Smooth muscle cell (in vitro differentiated cells): ENCODE results near the gene IZUMO1. TPM values are rescaled to one million over a fixed set of nuclear protein-coding genes. Genes with fewer than 3 reads are reported as not detected.
A peak's percentile ranks its signal among the peaks of the same experiment; 100 is the strongest.

ENCODE experiments used
- DNase-seq: peaks from one replicate; lab custom pipeline; 2025; ENCODE audit not compliant: unreplicated experiment; lab: John Stamatoyannopoulos, UW
- H2AFZ ChIP-seq: fragments of 200-600 bp; sonication (generic); 2 replicates; pipeline ENCODE4 v1.6.0; 2016; ENCODE audit warnings: antibody characterized with exemption, low read depth, mild to moderate bottlenecking
- H3F3A ChIP-seq: fragments of 200-600 bp; sonication (generic); 2 replicates; pipeline ENCODE4 v1.6.0; 2017; ENCODE audit warnings: antibody characterized with exemption, low read depth
- H3K27ac ChIP-seq: fragments of 200-600 bp; sonication (generic); 2 replicates; pipeline ENCODE4 v1.5.1; 2016; ENCODE audit warnings: low read depth, mild to moderate bottlenecking
- H3K27me3 ChIP-seq: fragments of 200-600 bp; sonication (generic); 2 replicates; pipeline ENCODE4 v1.6.1; 2016; ENCODE audit warnings: low read depth, mild to moderate bottlenecking
- H3K36me3 ChIP-seq: fragments of 200-600 bp; sonication (generic); 2 replicates; pipeline ENCODE4 v1.5.1; 2016; ENCODE audit warnings: low read depth
- H3K4me1 ChIP-seq: fragments of 200-600 bp; sonication (generic); 2 replicates; pipeline ENCODE4 v1.5.1; 2016; ENCODE audit warnings: low read depth
- H3K4me2 ChIP-seq: fragments of 200-600 bp; sonication (generic); 2 replicates; pipeline ENCODE4 v1.6.0; 2016; ENCODE audit warnings: mild to moderate bottlenecking
- H3K4me3 ChIP-seq: fragments of 200-600 bp; sonication (generic); 2 replicates; pipeline ENCODE4 v1.5.1; 2016; ENCODE audit warnings: mild to moderate bottlenecking
- H3K79me2 ChIP-seq: fragments of 200-600 bp; sonication (generic); 2 replicates; pipeline ENCODE4 v1.6.0; 2016; ENCODE audit warnings: low read depth, mild to moderate bottlenecking
- H3K9ac ChIP-seq: fragments of 200-600 bp; sonication (generic); 2 replicates; pipeline ENCODE4 v1.6.0; 2016; ENCODE audit warnings: low read depth
- H3K9me3 ChIP-seq: fragments of 200-600 bp; sonication (generic); replicated peaks from 2 replicates; pipeline ENCODE4 v1.5.1; 2016; ENCODE audit warnings: low read depth
- H4K20me1 ChIP-seq: fragments of 200-600 bp; sonication (generic); 2 replicates; pipeline ENCODE4 v1.6.0; 2016; ENCODE audit warnings: low read depth
- CTCF ChIP-seq: fragments of 200-600 bp; sonication (generic); IDR thresholded peaks from 2 replicates; pipeline ENCODE4 v1.5.1; 2017; ENCODE audit warnings: borderline replicate concordance, mild to moderate bottlenecking, antibody characterized with exemption; ENCODE audit not compliant: insufficient read depth, poor library complexity, severe bottlenecking
- WGBS: methylation state at CpG from one replicate; pipeline ENCODE4 v1.1.7; 2016; ENCODE audit warnings: low lambda C conversion rate; 5-methylcytosine and 5-hydroxymethylcytosine counted together
- polyA plus RNA-seq: library from polyadenylated mRNA; unstranded; fragments of >200 nt; fragmentation: Nextera tagmentation; extraction: Ambion mirVana; gene quantifications from 2 replicates; pipeline ENCODE4 v1.2.1, GENCODE V29; 2016
- total RNA-seq: library from RNA; depleted of rRNA; stranded (reverse); fragments of >200 nt; gene quantifications from 2 replicates; pipeline ENCODE4 v1.2.3, GENCODE V29; 2014

Gene IZUMO1
- total and polyA plus RNA-seq, 2 experiments from 2014 or later: 0.45 TPM; not detected in 1

- Histone ChIP-seq H3K79me2 (no peaks in the 10 kb centered on the region), H2AFZ (peak within 1 kb of the TSS; percentile 73), H3K4me1 (peaks cover 3% of the 10 kb centered on the region), H3K4me3 (peak within 1 kb of the TSS; percentile 54), H3K9ac (peak within 1 kb of the TSS; percentile 11), H3K9me3 (no peaks in the 10 kb centered on the region), H3K27me3 (peaks cover 15% of the 10 kb centered on the region), H4K20me1 (no peaks in the 10 kb centered on the region), H3K4me2 (peak within 1 kb of the TSS; percentile 95), H3F3A (peaks cover 6% of the 10 kb centered on the region), H3K27ac (no peak within 1 kb of the TSS), H3K36me3 (no peaks in the 10 kb centered on the region)
- TF ChIP-seq CTCF: peak; percentile 23
- WGBS: 3% methylated on average over 57 of the region's 73 CpGs
- no peak for DNase-seq
These were observed 6.0 kb upstream of the IZUMO1 start, which contains the start of gene FUT1 for GRCh38 chr19:48752496-48753365. Gene FUT1 (minus strand): TSS chr19:48752641. CDS start chr19:48751281, 1,360 bp downstream.

- H3K36me3 ChIP-seq: no peaks in the 10 kb centered on the region
- no peaks in the 10 kb centered on the region for H3K79me2 ChIP-seq
- peak overlapping the region; percentile 95 for H3K4me2 ChIP-seq
- no peaks in the 10 kb centered on the region for H3K9me3 ChIP-seq
- peaks cover 6% of the 10 kb centered on the region for H3F3A ChIP-seq
- H3K9ac ChIP-seq: peak overlapping the region; percentile 11
- H3K27me3 ChIP-seq: peaks cover 15% of the 10 kb centered on the region
- H4K20me1 ChIP-seq: no peaks in the 10 kb centered on the region
- no peak overlapping the region for H3K27ac ChIP-seq
- H2AFZ ChIP-seq: peak overlapping the region; percentile 73
- 29% methylated on average over 19 of the region's 20 CpGs for WGBS
- DNase-seq: no peak
- no peak for TF ChIP-seq CTCF
- H3K4me1 ChIP-seq: peaks cover 3% of the 10 kb centered on the region
- H3K4me3 ChIP-seq: peak overlapping the region; percentile 54
These were observed 5.3 kb upstream of the IZUMO1 start for GRCh38 chr19:48751845-48752495.

GRCh38 chr19:48750771-48751504 is 4.2 kb upstream of the IZUMO1 start:
- no peak overlapping the region for H3K27ac ChIP-seq
- no peak overlapping the region for H2AFZ ChIP-seq
- H3K27me3 ChIP-seq: peaks cover 15% of the 10 kb centered on the region
- no peak for TF ChIP-seq CTCF
- WGBS: 92% methylated on average over 29 of the region's 29 CpGs
- H3F3A ChIP-seq: peaks cover 6% of the 10 kb centered on the region
- H3K4me2 ChIP-seq: no peak overlapping the region
- DNase-seq: no peak
- H3K4me3 ChIP-seq: no peak overlapping the region
- H3K36me3 ChIP-seq: no peaks in the 10 kb centered on the region
- H3K9ac ChIP-seq: no peak overlapping the region
- no peaks in the 10 kb centered on the region for H3K9me3 ChIP-seq
- no peaks in the 10 kb centered on the region for H3K79me2 ChIP-seq
- H3K4me1 ChIP-seq: peaks cover 3% of the 10 kb centered on the region
- H4K20me1 ChIP-seq: no peaks in the 10 kb centered on the region
